PC-9 (cell line): ENCODE measurements around the gene TMCC1.

ENCODE experiments used
- CTCF ChIP-seq: fragments of 200-600 bp; sonication (generic); conservative IDR thresholded peaks from 2 replicates; pipeline ENCODE4 v1.6.1; 2017; ENCODE audit warnings: mixed run types, antibody characterized with exemption, mild to moderate bottlenecking, moderate library complexity
- EZH2 ChIP-seq: fragments of 200-600 bp; sonication (generic); IDR thresholded peaks from 2 replicates; pipeline ENCODE4 v1.8.0; 2017; ENCODE audit warnings: antibody characterized with exemption, low read depth

GRCh38 chr3:129756871-129757270, 136.6 kb downstream of the TMCC1 start:
- TF ChIP-seq CTCF = no peak
- TF ChIP-seq EZH2 = no peak
